Thoracic aorta (tissue), 2 donors: ENCODE data around the gene FOCAD. TPM values are rescaled to one million over a fixed set of nuclear protein-coding genes. Genes with fewer than 3 reads are reported as not detected.
"Not testable (repeated sequence)": the region's sequence is repeated elsewhere in the genome, so short reads cannot be mapped to it uniquely, and the experiment has no call there.

Experiments
- ATAC-seq: fragments of 150-250 bp; one replicate; pipeline ENCODE4 v1.8.0; 2017; ENCODE audit warnings: low read depth; ENCODE audit not compliant: insufficient number of reproducible peaks, low FRiP score
- DNase-seq: peaks from one replicate; pipeline ENCODE4 v3.0.0-alpha.2; 2020; ENCODE audit warnings: low spot score
- H3K27ac ChIP-seq, 2 donors: fragments of 200-600 bp; sonication (generic); 1 replicate in 1 of 2; 2 replicates in 1 of 2; pipeline ENCODE4 v1.5.1; 2016; ENCODE audit warnings: mild to moderate bottlenecking in 2 of 2, moderate library complexity in 2 of 2
- H3K27me3 ChIP-seq: fragments of 200-600 bp; sonication (generic); replicated peaks from 2 replicates; pipeline ENCODE4 v1.6.0; 2016; ENCODE audit warnings: mild to moderate bottlenecking; ENCODE audit not compliant: insufficient read depth
- H3K36me3 ChIP-seq: fragments of 200-600 bp; sonication (generic); one replicate; pipeline ENCODE4 v1.5.1; 2016
- H3K4me1 ChIP-seq, 2 donors: fragments of 200-600 bp; sonication (generic); 1 replicate in 1 of 2; 2 replicates in 1 of 2; pipeline versions ENCODE4 v1.5.1 to v1.6.0; 2016; ENCODE audit warnings: low read depth in 2 of 2, mild to moderate bottlenecking in 1 of 2; ENCODE audit not compliant: control insufficient read depth in 1 of 2
- H3K4me3 ChIP-seq: fragments of 200-600 bp; sonication (generic); 2 replicates; pipeline ENCODE4 v1.5.1; 2016; ENCODE audit warnings: mild to moderate bottlenecking
- H3K9me3 ChIP-seq: fragments of 200-600 bp; sonication (generic); 2 replicates; pipeline ENCODE4 v1.5.1; 2016
- CTCF ChIP-seq: fragments of 200-600 bp; sonication (generic); IDR thresholded peaks from one replicate; pipeline ENCODE4 v1.5.1; 2019; ENCODE audit warnings: antibody characterized with exemption
- total RNA-seq, 2 donors: library from RNA; depleted of rRNA; stranded (reverse); fragments of >200 nt; gene quantifications; one replicate each; pipeline versions ENCODE4 v1.1.0 to v1.2.3, GENCODE V29; 2016

The FOCAD gene
- total RNA-seq, 2 donors from 2014 or later, result 33.1 to 45.9 TPM

- no peak for DNase-seq
- TF ChIP-seq CTCF, result no peak
- H3K27ac ChIP-seq, result no peak overlapping the region
Measured at GRCh38 chr9:20662156-20662555, 21.9 kb upstream of the FOCAD start.

GRCh38 chr9:20663133-20663532 lies 20.9 kb upstream of the FOCAD start:
- no peaks in the 10 kb centered on the region for H3K27me3 ChIP-seq
- no peak for TF ChIP-seq CTCF

More at GRCh38 chr9:20662156-20662555, 21.9 kb upstream of the FOCAD start:
- no peak for ATAC-seq
- no peaks in the 10 kb centered on the region for H3K27me3 ChIP-seq
- no peaks in the 10 kb centered on the region for H3K9me3 ChIP-seq
- no peak overlapping the region for H3K4me3 ChIP-seq
- no peaks in the 10 kb centered on the region for H3K4me1 ChIP-seq
- H3K36me3 ChIP-seq, result no peaks in the 10 kb centered on the region

GRCh38 chr9:20664501-20664900 lies 19.6 kb upstream of the FOCAD start:
- no peak overlapping the region for H3K4me3 ChIP-seq
- no peaks in the 10 kb centered on the region for H3K9me3 ChIP-seq
- H3K27ac ChIP-seq, result no peak overlapping the region
- no peak for ATAC-seq
- no peaks in the 10 kb centered on the region for H3K36me3 ChIP-seq
- no peak for DNase-seq
- TF ChIP-seq CTCF, result no peak
- no peaks in the 10 kb centered on the region for H3K27me3 ChIP-seq
- no peaks in the 10 kb centered on the region for H3K4me1 ChIP-seq

More at GRCh38 chr9:20663133-20663532, 20.9 kb upstream of the FOCAD start:
- H3K9me3 ChIP-seq, result no peaks in the 10 kb centered on the region
- no peaks in the 10 kb centered on the region for H3K36me3 ChIP-seq
- no peak overlapping the region for H3K27ac ChIP-seq
- ATAC-seq (no peak), DNase-seq (no peak)
- H3K4me1 ChIP-seq, result no peaks in the 10 kb centered on the region
- H3K4me3 ChIP-seq, result no peak overlapping the region

DNA sequence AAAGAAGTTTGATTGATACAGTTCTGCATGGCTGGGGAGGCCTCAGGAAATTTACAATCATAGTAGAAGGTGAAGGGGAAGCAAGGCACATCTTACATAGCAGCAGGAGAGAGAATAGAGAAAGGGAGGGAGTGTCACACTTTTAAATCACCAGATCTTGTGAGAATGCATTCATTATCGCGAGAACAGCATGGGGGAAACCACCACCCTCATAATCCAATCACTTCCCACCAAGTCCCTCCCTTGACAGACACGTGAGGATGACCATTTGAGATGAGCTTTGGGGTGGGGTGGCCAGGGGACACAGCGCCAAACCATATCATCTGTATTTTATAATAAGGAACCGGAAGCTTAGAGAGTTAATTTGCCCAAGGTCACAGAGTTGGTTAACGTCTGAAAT lies 13.7 kb upstream of the FOCAD start:
- DNase-seq (no peak), ATAC-seq (no peak)
- no peaks in the 10 kb centered on the region for H3K9me3 ChIP-seq
- TF ChIP-seq CTCF, result no peak
- no peaks in the 10 kb centered on the region for H3K4me1 ChIP-seq
- H3K36me3 ChIP-seq, result no peaks in the 10 kb centered on the region
- H3K27ac ChIP-seq, result no peak overlapping the region
- no peaks in the 10 kb centered on the region for H3K27me3 ChIP-seq
- H3K4me3 ChIP-seq, result no peak overlapping the region

DNA sequence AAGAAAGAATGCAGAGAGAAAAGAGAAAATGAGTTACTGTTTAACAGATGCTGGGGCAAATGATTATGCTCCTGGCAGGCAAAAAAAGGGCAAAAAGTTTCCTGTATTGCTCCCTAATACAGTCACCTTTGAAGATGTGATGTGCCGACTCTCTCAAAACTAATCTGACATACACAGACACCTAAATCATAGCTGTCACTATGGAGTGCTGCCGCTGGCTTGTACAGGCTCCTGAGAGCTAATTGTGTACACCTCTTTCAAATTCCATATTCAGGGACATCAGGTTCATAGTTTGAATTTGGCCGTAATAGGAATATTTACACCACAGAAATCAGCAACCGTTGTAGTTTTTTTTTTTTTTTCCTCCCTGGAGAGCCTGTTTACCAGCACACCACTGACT lies 12.4 kb upstream of the FOCAD start:
- no peaks in the 10 kb centered on the region for H3K9me3 ChIP-seq
- no peak overlapping the region for H3K4me3 ChIP-seq
- TF ChIP-seq CTCF, result no peak
- ATAC-seq (no peak), DNase-seq (no peak)
- H3K27me3 ChIP-seq, result no peaks in the 10 kb centered on the region
- no peak overlapping the region for H3K27ac ChIP-seq
- H3K36me3 ChIP-seq, result no peaks in the 10 kb centered on the region
- H3K4me1 ChIP-seq, result no peaks in the 10 kb centered on the region

- not testable (repeated sequence) for H3K27me3 ChIP-seq, ATAC-seq, DNase-seq, H3K9me3 ChIP-seq, H3K4me1 ChIP-seq, H3K36me3 ChIP-seq, H3K4me3 ChIP-seq, H3K27ac ChIP-seq
Measured at GRCh38 chr9:20673537-20673936, 10.5 kb upstream of the FOCAD start.
